ENCODE measurements around the gene MAFG. TPM values are rescaled to one million over a fixed set of nuclear protein-coding genes. Genes with fewer than 3 reads are reported as not detected.

MAFG gene
- total and polyA plus RNA-seq, 4 donors, result 11.9 to 33.3 (median 23.3) TPM

GRCh38 chr17:81951785-81952684 lies 24.5 kb upstream of the MAFG start:
- TF ChIP-seq CTCF (IDR thresholded peaks at IDR 0.05; ENCODE audit: control extremely low read depth, extremely low read depth), result no peak
- ATAC-seq (ENCODE audit: insufficient read depth, low FRiP score) (no peak), DNase-seq (no peak)
- H3K27me3 ChIP-seq (ENCODE audit: control insufficient read depth in 3 of 3, insufficient read depth in 3 of 3, low read length in 2 of 3), result no peaks in the 10 kb centered on the region
- 45 to 50% methylated on average over 13 of the region's 13 CpGs for WGBS, 2 donors
- H3K4me1 ChIP-seq (ENCODE audit: control insufficient read depth in 5 of 5, insufficient read depth in 5 of 5, low read length in 5 of 5), result peaks cover 0 to 2% (median 0%) of the 10 kb centered on the region in 5 donors
- no peaks in the 10 kb centered on the region for H3K9me3 ChIP-seq (ENCODE audit: control insufficient read depth in 4 of 4, insufficient read depth in 3 of 4, low read length in 3 of 4)
- H3K36me3 ChIP-seq (ENCODE audit: control insufficient read depth in 4 of 4, insufficient read depth in 4 of 4, low read length in 4 of 4), result no peaks in the 10 kb centered on the region
- no peak overlapping the region for H3K27ac ChIP-seq (ENCODE audit: low read depth in 1 of 2, low read length in 1 of 2)
- H3K4me3 ChIP-seq, result no peak overlapping the region
- H3K9ac ChIP-seq (ENCODE audit: insufficient read depth in 1 of 2, low read length in 2 of 2), result no peak overlapping the region

- DNase-seq, result no peak
Observed at GRCh38 chr17:81950501-81950900, 23.0 kb upstream of the MAFG start.

GRCh38 chr17:81948635-81949378 lies 21.3 kb upstream of the MAFG start:
- no peak for DNase-seq
- no peaks in the 10 kb centered on the region for H3K9me3 ChIP-seq (ENCODE audit: control insufficient read depth in 4 of 4, insufficient read depth in 3 of 4, low read length in 3 of 4)
- WGBS, 2 donors, result 82 to 88% methylated on average over 17 of the region's 17 CpGs
- H3K36me3 ChIP-seq (ENCODE audit: control insufficient read depth in 4 of 4, insufficient read depth in 4 of 4, low read length in 4 of 4), result no peaks in the 10 kb centered on the region
- H3K27me3 ChIP-seq (ENCODE audit: control insufficient read depth in 3 of 3, insufficient read depth in 3 of 3, low read length in 2 of 3), result peaks cover 0 to 4% (median 0%) of the 10 kb centered on the region in 3 donors
- no peak overlapping the region for H3K27ac ChIP-seq (ENCODE audit: low read depth in 1 of 2, low read length in 1 of 2)
- peaks cover 0 to 2% (median 0%) of the 10 kb centered on the region in 5 donors for H3K4me1 ChIP-seq (ENCODE audit: control insufficient read depth in 5 of 5, insufficient read depth in 5 of 5, low read length in 5 of 5)
- no peak overlapping the region for H3K4me3 ChIP-seq
- H3K9ac ChIP-seq (ENCODE audit: insufficient read depth in 1 of 2, low read length in 2 of 2), result no peak overlapping the region
- no peak for TF ChIP-seq CTCF (IDR thresholded peaks at IDR 0.05; ENCODE audit: control extremely low read depth, extremely low read depth)
- no peak for ATAC-seq (ENCODE audit: insufficient read depth, low FRiP score)

More at GRCh38 chr17:81950501-81950900, 23.0 kb upstream of the MAFG start:
- ATAC-seq (ENCODE audit: insufficient read depth, low FRiP score), result no peak
- Histone ChIP-seq H3K27me3 (ENCODE audit: control insufficient read depth in 3 of 3, insufficient read depth in 3 of 3, low read length in 2 of 3) (no peaks in the 10 kb centered on the region), H3K4me1 (ENCODE audit: control insufficient read depth in 5 of 5, insufficient read depth in 5 of 5, low read length in 5 of 5) (peaks cover 0 to 2% (median 0%) of the 10 kb centered on the region in 5 donors), H3K36me3 (ENCODE audit: control insufficient read depth in 4 of 4, insufficient read depth in 4 of 4, low read length in 4 of 4) (no peaks in the 10 kb centered on the region), H3K4me3 (no peak overlapping the region), H3K9me3 (ENCODE audit: control insufficient read depth in 4 of 4, insufficient read depth in 3 of 4, low read length in 3 of 4) (no peaks in the 10 kb centered on the region), H3K27ac (ENCODE audit: low read depth in 1 of 2, low read length in 1 of 2) (no peak overlapping the region), H3K9ac (ENCODE audit: insufficient read depth in 1 of 2, low read length in 2 of 2) (no peak overlapping the region)
- WGBS, 2 donors, result 90 to 91% methylated on average over 15 of the region's 15 CpGs
- TF ChIP-seq CTCF (IDR thresholded peaks at IDR 0.05; ENCODE audit: control extremely low read depth, extremely low read depth), result no peak
